Uterus (tissue), 2 donors: ENCODE results near the gene STK25.

Experiments
- POLR2A ChIP-seq, 2 donors: fragments of 450-650 bp; IDR thresholded peaks; one replicate each; pipeline ENCODE4 v1.6.1; 2016; ENCODE audit warnings: antibody characterized with exemption in 2 of 2, mild to moderate bottlenecking in 1 of 2, moderate library complexity in 1 of 2
- TF ChIP-seq, protein P1 (sequence below), 4 experiments: fragments of 200-600 bp in 2 of 4; fragments of 450-650 bp in 2 of 4; sonication (generic) in 2 of 4; IDR thresholded peaks; one replicate each; pipeline ENCODE4 v1.5.1; 2016 to 2019; ENCODE audit warnings: antibody characterized with exemption in 4 of 4, mild to moderate bottlenecking in 2 of 4, moderate library complexity in 1 of 4

DNA sequence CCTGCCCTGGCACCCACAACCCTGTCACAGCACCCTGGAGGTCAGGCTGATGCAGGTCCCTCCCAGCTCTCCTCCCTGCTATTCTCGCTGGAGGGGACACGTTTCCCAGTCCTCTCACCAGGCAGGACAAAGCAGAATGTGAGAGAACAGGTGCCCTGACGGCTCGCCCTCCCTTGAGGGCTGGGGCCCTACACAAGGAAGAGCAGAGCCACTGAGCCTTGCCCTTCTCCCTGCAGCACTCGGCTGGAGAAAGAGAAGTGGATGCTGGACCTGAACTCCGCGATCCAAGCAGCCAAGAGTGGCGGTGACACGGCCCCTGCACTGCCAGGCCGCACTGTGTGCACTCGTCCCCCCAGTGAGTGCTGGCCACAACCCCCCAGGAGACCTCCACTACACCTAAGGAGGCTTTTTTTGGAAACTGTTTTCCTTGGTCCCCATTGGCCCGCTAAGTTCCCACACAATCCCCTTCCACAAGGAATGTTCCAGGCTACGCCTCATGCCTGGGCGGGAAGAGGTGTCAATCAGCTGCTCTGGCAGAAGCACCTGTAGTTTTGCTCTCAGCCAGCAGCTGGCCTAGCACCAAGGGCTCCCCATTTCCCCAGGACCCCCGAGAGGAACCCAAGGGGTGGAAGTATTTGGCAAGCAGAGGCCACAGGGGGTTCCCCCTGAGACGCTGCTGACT is 17.4 kb downstream of the STK25 start:
- TF ChIP-seq, protein P1, sequence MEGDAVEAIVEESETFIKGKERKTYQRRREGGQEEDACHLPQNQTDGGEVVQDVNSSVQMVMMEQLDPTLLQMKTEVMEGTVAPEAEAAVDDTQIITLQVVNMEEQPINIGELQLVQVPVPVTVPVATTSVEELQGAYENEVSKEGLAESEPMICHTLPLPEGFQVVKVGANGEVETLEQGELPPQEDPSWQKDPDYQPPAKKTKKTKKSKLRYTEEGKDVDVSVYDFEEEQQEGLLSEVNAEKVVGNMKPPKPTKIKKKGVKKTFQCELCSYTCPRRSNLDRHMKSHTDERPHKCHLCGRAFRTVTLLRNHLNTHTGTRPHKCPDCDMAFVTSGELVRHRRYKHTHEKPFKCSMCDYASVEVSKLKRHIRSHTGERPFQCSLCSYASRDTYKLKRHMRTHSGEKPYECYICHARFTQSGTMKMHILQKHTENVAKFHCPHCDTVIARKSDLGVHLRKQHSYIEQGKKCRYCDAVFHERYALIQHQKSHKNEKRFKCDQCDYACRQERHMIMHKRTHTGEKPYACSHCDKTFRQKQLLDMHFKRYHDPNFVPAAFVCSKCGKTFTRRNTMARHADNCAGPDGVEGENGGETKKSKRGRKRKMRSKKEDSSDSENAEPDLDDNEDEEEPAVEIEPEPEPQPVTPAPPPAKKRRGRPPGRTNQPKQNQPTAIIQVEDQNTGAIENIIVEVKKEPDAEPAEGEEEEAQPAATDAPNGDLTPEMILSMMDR (IDR thresholded peaks at IDR 0.05): no peak
- no peak for TF ChIP-seq POLR2A (IDR thresholded peaks at IDR 0.05)
